ENCODE measurements around the gene SAMD4A.

Gene SAMD4A

GRCh38 chr14:54763761-54764160, 196.8 kb downstream of the SAMD4A start:
- DNase-seq (ENCODE audit: low spot score) = no peak

DNA sequence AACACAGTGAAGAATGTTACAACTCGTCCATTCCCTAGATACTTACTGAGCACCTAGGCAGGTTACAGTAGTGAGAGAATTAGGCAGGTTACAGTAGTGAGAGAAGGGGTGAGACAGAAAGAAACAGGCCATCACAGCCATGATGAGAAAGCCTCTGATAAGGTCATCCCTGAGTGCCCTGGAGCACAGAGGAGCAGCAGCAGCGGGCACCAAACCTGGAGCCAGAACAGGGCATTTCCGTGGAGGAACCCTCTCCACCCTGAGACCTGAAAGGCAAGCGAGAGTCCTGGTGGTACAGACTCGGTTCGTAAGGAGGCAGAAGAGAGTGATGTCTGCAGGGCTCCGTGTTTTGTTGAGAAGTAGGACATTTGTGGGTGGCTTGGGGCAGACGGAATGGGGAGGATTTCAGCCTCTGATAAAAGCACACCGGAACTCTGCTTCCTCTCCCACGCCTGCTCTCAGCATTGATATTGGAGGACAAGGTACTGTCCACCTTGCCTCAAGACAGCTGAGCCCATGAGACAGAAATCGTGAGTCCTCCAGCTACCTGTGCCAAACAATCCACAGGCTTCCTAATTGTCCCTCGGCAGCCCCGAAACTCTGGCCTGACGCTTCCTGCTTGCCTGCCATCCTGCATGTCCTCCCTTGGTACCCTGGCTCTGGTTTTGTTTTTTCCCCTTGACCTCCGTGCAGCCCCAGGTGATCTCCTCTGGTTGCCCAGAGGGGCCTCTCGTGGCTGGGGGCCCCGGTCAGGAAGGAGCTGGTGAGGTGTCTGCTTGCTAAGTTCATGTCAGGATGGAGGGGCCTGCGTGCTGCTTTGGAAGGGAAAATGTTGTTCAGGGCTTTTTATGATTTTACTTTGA, 199.6 kb downstream of the SAMD4A start:
- DNase-seq (ENCODE audit: low spot score) = no peak

DNA sequence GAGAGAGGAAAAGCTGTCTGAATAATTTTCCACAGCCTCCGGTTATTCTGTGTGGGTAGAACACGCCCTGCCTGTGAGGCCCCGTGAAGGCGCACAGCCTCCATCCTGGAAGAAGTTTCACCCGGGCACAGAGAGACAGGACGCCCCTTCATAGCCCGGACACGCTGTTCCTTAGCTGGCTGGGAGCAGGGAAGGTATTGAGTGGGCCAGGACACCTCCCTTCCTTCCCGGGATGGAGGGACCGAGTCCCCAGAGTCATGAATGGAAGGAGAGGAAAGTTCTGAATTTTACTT, 200.2 kb downstream of the SAMD4A start:
- DNase-seq (ENCODE audit: low spot score) = no peak

- DNase-seq (ENCODE audit: low spot score) = no peak
These were observed 200.5 kb downstream of the SAMD4A start for GRCh38 chr14:54767450-54767849.

DNA sequence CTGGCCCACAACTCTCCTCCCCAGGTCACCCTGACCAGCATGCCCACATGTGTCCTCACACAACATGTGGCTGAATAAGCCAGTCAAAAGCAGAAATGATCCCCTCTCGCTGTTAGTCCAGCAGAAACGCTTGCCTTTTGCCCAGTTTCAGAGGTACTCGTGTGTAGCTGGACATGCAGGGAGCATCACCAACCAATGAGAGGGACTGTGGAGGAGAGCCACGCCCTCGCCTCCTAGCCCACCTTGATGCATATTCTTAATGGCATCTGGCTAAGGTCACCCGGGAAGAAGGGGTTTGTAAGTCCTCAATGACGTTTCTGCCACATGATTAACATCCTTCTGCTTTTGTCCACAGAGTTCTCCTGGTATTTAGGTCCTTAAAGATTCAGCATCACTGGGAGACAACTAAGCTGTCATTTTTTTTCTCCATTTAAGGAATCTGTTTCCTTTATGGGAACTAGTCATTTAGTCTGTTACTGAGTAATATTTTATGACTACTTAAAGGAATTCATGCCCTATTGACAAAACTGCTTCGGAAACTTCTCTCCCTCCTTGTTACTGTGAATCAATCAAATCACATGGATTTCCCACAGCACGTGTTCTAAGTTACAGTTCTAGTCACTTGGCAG, 201.7 kb downstream of the SAMD4A start:
- DNase-seq (ENCODE audit: low spot score) = no peak

- no peak for DNase-seq (ENCODE audit: low spot score)
These were observed 203.3 kb downstream of the SAMD4A start for GRCh38 chr14:54769951-54770863.

- no peak for DNase-seq (ENCODE audit: low spot score)
These were observed 204.6 kb downstream of the SAMD4A start for GRCh38 chr14:54771411-54772027.

DNA sequence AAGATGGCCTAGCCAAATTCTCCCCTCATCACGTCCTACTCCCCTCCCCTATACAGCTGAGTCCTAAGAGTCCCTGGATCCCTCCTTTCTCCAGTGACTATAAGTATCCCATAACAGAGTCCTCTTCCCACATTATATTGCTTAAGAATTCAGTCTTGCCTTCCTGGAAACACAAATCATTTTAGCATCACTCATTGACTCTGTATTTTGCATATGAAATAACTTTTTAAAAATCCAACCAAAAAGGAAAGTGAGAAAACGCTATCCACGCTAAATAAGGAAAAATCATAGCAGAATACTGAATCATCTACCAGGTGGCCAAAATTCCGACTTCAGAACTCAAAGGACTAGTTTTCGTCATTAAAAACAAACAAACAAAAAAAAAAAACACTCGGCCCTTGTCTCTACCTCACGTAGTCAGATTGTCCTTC, 205.5 kb downstream of the SAMD4A start:
- no peak for DNase-seq (ENCODE audit: low spot score)

GRCh38 chr14:54773171-54774006, 206.5 kb downstream of the SAMD4A start:
- peak; percentile 81 for DNase-seq (ENCODE audit: low spot score)

DNA sequence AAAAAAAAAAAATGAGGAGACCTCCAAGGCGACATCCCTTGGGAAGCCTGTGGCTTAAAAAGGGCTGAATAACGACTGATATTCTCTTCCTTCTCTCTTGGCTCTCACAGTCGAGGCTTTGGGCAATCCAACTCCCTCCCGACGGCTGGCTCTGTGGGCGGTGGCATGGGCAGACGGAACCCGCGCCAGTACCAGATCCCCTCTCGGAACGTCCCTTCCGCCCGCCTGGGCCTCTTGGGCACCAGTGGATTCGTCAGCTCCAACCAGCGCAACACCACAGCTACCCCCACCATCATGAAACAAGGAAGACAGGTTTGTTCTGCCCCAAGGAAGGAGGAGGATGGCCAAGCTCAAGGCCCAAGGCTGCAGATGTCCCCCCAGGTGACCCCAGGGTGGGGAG, 207.9 kb downstream of the SAMD4A start:
- DNase-seq (ENCODE audit: low spot score) = no peak

GRCh38 chr14:54775486-54776140, 208.7 kb downstream of the SAMD4A start:
- no peak for DNase-seq (ENCODE audit: low spot score)

- peak; percentile 19 for DNase-seq (ENCODE audit: low spot score)
These were observed 209.6 kb downstream of the SAMD4A start for GRCh38 chr14:54776361-54777001.

DNA sequence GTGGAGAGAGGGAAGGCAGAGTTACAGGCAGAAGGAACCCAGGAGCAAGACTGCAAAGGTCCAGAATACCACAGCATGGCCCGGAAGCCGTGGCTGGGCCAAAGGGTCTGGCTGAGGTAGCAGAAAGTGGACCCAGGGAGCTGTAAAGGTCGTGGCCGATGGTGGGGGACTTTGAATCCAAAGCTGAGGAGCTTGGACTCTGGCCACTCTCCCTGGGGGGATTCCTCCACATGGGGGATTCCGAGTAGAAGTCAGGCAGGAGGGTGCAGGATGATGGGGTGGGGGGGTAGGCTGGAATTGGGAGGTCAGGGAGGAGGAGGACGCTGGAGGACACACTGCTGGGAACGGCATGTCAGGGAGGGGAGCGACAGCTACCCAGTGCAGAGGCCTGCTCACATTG, 210.5 kb downstream of the SAMD4A start:
- no peak for DNase-seq (ENCODE audit: low spot score)

- DNase-seq (ENCODE audit: low spot score) = no peak
These were observed 211.9 kb downstream of the SAMD4A start for GRCh38 chr14:54778618-54779345.

DNA sequence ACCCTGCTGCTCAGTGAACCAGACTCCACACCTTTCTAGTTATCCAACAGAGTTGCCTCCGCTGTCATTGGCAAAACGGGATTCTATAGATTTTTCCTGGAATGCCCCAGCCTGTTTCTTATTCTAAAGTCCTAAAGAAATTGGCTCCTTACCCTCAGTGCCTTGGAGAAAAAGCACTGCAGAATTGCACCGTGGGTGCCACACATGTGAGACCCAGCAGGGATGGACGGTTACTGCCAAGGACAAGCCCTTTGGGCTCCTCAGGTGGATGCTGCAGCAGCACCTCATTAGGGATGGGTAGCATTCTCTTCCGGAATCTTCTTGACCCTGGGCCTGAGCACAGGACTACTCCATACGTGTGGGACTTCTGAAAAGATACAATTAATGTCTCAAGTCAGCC, 214.2 kb downstream of the SAMD4A start:
- DNase-seq (ENCODE audit: low spot score) = no peak

DNA sequence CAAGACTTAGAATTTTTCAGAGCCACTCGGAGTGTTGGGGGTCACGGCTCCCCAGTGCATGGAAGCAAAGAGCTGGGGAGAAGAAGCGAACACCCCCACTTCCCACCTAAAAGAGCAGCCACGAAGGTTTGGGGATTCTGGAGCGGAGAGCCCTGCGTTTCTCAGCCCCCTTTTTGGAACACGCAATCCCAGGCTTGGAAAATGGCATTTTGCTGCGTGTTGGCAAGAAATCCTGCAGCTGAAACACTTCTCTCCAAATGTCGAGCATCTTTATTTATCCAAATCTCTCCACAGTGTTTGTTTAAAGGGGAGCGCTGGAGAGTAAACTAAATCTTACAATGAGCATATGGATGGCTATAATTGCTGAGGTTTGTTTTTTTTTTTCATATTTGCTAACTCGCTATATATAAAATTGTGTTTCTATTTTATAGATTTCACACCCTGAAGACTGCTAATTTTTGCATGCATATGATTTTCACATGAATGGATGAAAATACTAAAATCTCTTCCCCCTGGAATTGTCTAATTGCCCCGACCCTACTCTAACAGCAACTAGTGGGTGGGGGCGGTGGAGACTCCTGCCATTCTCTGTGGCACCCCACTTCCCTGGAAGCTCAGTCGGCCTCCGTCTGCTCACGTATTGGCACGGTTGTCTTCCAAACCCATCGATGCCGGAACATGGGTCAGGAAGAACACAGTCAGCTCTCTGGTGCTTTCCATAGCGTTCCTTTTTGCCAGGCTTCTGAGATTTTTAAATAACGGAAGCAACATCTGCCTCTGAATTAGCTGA, 215.2 kb downstream of the SAMD4A start:
- no peak for DNase-seq (ENCODE audit: low spot score)

DNA sequence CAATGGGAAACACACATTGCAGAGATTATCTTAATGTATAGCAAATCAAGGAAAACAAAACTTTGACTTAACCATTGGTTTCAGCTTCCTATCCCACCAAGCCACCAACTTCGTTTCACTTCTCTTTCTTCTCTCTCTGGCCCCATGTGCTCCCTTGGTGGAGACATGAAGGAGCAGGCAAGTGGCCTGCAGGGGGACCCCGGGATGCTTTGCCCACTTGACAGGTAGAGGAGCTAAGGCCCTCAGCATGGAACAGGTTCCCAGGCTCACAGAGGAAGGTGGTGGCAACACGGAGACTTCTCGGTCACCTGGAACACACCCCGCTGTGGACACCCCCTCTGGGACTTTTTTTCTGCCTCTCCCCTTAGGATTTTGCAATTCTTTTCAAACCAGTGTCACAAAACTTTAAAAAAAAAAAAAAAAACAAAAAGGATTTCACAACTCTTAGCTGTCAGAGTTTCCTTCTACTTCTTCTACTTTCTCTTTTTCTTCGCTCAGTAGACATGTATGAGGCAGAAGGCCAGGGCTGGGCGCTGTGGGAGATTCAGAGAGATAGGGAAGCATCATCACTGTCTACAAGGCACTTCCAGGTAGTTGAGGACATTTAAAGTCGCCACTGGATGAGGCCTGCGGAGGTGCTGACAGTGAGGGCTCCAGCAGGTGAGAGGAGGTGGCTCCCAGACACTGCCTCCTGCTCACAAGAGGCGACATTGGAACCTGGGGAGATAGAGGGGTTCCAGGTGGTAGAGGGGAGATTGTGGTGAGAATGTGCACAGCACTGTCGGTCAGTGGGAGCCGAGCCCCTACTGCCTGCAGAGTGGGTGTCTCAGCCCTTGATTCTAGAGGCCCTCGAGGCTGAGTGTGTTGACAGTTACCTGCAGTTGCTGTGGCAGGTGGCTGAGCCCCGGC, 216.1 kb downstream of the SAMD4A start:
- DNase-seq (ENCODE audit: low spot score) = no peak

- no peak for DNase-seq (ENCODE audit: low spot score)
These were observed 216.7 kb downstream of the SAMD4A start for GRCh38 chr14:54783660-54784015.
